Epithelial cell of esophagus (primary cell): ENCODE data around the gene SSC5D.
"Not testable (repeated sequence)": the region's sequence is repeated elsewhere in the genome, so short reads cannot be mapped to it uniquely, and the experiment has no call there.

Experiments
- DNase-seq: peaks from one replicate; pipeline ENCODE4 v3.0.0; 2010; ENCODE audit warnings: low read depth
- H3K4me3 ChIP-seq: 2 replicates; pipeline ENCODE4 v1.5.1; 2011; ENCODE audit warnings: mild to moderate bottlenecking, low read length, control low read depth
- TF ChIP-seq, protein P1 (sequence below): IDR thresholded peaks from 2 replicates; pipeline ENCODE4 v1.5.1; 2011; ENCODE audit warnings: low read depth, mild to moderate bottlenecking, low read length, control low read depth, inconsistent platforms; ENCODE audit not compliant: insufficient read depth; ENCODE audit errors: missing control alignments

SSC5D gene

DNA sequence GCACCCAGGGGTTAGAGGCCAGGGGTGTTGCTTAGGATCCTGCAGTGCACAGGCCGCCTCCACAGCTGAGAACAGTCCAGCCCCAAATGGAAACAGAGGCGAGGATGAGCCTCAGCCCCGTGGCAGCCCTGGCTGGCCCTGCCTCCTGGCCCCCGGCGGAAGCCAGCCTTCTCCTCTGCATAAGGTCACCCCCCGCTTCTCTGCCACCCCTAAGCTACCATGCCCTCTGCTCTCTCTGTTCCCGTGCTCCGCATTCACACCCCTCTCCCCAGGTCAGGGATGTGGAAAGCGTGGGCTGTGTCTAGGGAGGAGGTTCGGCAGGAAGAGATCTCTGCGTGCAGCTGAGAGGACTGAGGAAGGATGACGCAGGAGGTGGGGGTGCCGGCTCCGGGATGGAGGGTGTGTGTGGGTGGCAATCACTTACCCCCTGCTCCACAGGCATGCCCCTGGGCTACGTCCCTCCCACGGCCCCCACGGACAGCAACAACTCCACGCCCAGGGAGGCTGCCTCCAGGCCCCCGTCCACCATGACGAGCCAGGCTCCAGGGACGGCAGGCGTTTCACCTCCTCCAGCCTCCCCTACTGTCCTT is 6.0 kb downstream of the SSC5D start:
- DNase-seq = no peak
- TF ChIP-seq, protein P1, sequence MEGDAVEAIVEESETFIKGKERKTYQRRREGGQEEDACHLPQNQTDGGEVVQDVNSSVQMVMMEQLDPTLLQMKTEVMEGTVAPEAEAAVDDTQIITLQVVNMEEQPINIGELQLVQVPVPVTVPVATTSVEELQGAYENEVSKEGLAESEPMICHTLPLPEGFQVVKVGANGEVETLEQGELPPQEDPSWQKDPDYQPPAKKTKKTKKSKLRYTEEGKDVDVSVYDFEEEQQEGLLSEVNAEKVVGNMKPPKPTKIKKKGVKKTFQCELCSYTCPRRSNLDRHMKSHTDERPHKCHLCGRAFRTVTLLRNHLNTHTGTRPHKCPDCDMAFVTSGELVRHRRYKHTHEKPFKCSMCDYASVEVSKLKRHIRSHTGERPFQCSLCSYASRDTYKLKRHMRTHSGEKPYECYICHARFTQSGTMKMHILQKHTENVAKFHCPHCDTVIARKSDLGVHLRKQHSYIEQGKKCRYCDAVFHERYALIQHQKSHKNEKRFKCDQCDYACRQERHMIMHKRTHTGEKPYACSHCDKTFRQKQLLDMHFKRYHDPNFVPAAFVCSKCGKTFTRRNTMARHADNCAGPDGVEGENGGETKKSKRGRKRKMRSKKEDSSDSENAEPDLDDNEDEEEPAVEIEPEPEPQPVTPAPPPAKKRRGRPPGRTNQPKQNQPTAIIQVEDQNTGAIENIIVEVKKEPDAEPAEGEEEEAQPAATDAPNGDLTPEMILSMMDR = no peak
- no peak overlapping the region for H3K4me3 ChIP-seq

DNA sequence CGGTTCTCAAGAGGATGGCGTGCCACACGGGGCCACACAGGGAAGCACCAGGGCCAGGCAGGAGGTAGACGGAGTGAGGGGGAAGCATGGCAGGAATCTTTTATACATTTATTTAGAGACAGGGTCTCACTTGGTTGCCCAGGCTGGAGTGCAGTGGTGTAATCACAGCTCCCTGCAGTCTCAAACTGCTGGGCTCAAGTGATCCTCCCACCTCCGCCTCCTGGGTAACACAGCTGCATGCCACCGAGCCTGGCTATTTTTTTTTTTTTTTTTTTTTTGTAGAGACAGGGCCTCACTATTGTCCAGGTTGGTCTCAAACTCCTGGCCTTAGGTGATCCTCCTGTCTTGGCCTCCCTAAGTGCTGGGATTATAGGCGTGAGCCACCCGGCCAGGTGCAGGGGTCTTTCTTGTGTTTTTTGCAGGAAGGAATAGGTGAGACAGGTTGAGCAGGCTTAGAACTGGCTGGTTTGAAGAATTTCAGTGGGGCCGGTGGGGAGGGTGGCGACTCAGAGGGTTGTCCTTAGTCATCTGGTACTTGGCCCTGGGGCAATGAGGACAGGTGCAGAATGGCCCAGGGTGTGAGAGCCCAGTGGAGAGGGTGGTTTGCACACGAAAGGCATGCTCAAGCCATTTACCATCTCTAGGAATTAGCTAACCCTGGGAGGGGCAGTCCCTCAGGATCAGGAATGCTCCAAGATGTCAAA is 7.6 kb downstream of the SSC5D start:
- no peak for DNase-seq
- TF ChIP-seq, protein P1 = no peak
- H3K4me3 ChIP-seq = no peak overlapping the region

DNA sequence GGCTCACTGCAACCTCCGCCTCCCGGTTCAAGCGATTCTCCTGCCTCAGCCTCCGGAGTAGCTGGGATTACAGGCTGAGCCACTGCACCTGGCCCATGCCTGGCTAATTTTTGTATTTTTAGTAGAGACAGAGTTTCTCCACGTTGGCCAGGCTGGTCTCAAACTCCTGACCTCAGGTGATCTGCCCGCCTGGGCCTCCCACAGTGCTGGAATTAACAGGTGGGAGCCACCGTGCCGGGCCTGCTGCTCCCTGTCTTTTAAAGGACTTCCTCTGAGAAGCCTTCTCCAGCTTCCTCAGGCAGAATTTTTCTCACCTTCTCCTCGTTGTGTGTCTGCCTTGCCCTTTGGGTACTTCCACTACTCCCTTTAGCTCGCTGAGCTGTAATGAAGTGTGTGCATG is 8.6 kb downstream of the SSC5D start:
- DNase-seq, H3K4me3 ChIP-seq: not testable (repeated sequence)

- TF ChIP-seq, protein P1 = no peak
- no peak overlapping the region for H3K4me3 ChIP-seq
Observed at GRCh38 chr19:55497763-55498162, 9.5 kb downstream of the SSC5D start.

DNA sequence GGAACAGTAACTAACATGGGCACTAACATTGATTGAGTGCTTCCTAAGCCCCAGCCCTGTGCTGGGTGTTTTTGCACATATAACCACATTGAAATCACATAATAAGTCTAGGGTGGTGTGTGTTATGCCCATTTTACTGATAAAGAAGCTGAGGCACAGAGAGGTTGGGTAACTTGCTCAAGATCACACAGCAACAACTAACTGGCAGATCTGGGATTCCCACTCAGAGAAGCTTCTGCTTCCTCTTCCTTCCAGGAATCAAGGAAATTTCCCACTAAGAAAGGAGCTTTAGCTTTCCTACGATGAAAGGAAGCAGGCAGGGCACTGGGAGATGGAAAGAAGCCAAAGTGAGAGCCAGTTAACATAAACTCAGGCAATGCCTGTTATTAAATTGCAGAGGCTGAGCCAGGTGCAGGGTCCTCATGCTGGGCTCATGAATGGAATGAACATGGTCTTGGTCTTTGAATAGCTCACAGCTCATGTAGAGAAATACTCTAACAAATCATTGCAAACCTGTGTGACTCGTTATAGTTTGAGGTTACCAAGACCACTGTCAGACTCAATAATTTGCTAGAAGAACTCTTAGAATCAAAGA is 10.1 kb downstream of the SSC5D start:
- TF ChIP-seq, protein P1 = no peak
- DNase-seq = no peak
- no peak overlapping the region for H3K4me3 ChIP-seq

More at GRCh38 chr19:55497763-55498162, 9.5 kb downstream of the SSC5D start:
- DNase-seq = no peak

GRCh38 chr19:55500368-55500952 is 12.2 kb downstream of the SSC5D start:
- DNase-seq = no peak
- TF ChIP-seq, protein P1 = no peak
- H3K4me3 ChIP-seq = no peak overlapping the region

DNA sequence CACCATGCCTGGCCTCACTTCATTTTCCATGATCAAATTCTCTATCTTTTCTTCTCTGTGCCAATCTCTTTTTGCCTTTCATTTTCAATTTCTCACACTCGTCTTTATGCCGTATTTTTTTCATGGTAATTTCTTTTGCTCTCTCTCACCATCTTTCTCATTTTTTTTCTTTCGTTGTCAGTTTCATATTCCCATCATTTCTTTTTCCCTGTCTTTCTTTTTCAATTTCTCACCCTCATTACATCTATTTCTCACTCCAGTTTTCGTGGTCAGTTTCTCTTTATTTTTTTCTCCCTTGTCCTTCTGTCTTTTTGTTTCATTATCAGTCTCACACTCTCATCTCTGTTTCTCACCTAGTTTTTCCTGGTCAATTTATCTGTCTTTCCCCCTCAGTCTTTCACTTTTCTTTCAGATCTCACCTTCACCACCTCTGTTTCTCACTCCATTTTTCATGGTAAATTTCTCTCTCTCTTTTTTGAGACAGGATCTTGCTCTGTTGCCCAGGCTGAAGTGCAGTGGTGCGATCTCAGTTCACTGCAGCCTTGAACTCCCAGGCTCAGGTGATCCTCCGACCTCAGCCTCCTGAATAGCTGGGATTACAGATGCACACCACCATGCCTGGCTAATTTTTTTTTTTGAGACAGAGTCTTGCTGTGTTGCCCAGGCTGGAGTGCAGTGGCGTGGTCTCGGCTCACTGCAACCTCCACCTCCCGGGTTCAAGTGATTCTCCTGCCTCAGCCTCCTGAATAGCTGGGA is 14.1 kb downstream of the SSC5D start:
- no peak overlapping the region for H3K4me3 ChIP-seq
- no peak for DNase-seq
- TF ChIP-seq, protein P1 = no peak
